RWPE1 (cell line): Measurements from ENCODE around the gene CHI3L1.

ENCODE experiments used
- CTCF ChIA-PET: fragments of 350-600 bp; sonication (Branson Sonifier 250); formaldehyde crosslinking; extraction: SDS; loops from one replicate; lab custom pipeline; 2021; lab: Yijun Ruan, JAX
- POLR2A ChIA-PET: fragments of 400-600 bp; formaldehyde crosslinking; extraction: SDS; loops from one replicate; lab custom pipeline; 2020; ENCODE audit warnings: antibody characterized with exemption; ENCODE audit not compliant: low non-redundant PET; lab: Yijun Ruan, JAX
- DNase-seq: peaks from one replicate; pipeline ENCODE4 v3.0.0; 2012; ENCODE audit warnings: low spot score
- H3K27ac ChIP-seq: fragments of 450-650 bp; 2 replicates; pipeline ENCODE4 v1.5.1; 2017
- CTCF ChIP-seq: fragments of 450-650 bp; conservative IDR thresholded peaks from 2 replicates; pipeline ENCODE4 v1.5.1; 2017; ENCODE audit warnings: low read depth, mild to moderate bottlenecking

Gene CHI3L1

GRCh38 chr1:203140743-203141520 lies 45.6 kb downstream of the CHI3L1 start:
- ChIA-PET POLR2A (interaction anchor here (0.7 kb wide), 1 partner anchor 63 kb away, joined by 5 read pairs; no protein-coding TSS in a partner anchor), CTCF (interaction anchor here (0.7 to 1.7 kb wide), 5 partner anchors 31 to 891 kb away, joined by 3 to 8 read pairs (median 3); no protein-coding TSS in a partner anchor)
- TF ChIP-seq CTCF = no peak
- DNase-seq = no peak
- no peak overlapping the region for H3K27ac ChIP-seq

DNA sequence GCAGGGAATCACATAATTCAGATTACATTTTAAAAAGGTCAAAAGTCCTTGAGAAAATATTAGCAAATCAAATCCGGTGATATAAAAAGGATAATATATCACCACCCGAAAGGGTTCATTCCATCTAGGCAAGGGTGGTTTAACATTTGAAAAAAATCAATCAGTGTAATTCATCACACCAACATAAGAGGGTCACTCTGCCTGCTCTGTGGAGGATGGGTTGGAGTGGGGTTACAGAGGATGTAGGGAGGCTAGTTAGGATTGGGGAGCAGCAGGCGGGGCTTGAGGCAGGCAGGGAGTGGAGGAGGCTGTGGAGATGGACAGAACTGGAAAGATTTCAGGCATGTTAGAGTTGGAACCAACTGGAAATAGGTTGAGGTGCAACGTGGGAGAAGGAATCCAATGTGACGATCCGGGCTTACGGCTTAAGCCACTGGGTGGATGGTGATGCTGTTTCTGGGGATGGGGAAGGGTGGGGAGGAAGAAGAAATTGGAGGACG lies 46.5 kb downstream of the CHI3L1 start:
- ChIA-PET POLR2A (no interaction called here), CTCF (interaction anchor here (1.7 kb wide), 1 partner anchor 32 kb away, joined by 4 read pairs; no protein-coding TSS in a partner anchor)
- no peak overlapping the region for H3K27ac ChIP-seq
- TF ChIP-seq CTCF = no peak
- DNase-seq = no peak

GRCh38 chr1:203138066-203138465 lies 48.4 kb downstream of the CHI3L1 start:
- DNase-seq = no peak
- ChIA-PET POLR2A (no interaction called here), CTCF (no interaction called here)
- H3K27ac ChIP-seq = no peak overlapping the region
- no peak for TF ChIP-seq CTCF

GRCh38 chr1:203137324-203137723 lies 49.2 kb downstream of the CHI3L1 start:
- TF ChIP-seq CTCF = no peak
- CTCF ChIA-PET = no interaction called here
- DNase-seq = no peak
- no peak overlapping the region for H3K27ac ChIP-seq
- POLR2A ChIA-PET = no interaction called here

DNA sequence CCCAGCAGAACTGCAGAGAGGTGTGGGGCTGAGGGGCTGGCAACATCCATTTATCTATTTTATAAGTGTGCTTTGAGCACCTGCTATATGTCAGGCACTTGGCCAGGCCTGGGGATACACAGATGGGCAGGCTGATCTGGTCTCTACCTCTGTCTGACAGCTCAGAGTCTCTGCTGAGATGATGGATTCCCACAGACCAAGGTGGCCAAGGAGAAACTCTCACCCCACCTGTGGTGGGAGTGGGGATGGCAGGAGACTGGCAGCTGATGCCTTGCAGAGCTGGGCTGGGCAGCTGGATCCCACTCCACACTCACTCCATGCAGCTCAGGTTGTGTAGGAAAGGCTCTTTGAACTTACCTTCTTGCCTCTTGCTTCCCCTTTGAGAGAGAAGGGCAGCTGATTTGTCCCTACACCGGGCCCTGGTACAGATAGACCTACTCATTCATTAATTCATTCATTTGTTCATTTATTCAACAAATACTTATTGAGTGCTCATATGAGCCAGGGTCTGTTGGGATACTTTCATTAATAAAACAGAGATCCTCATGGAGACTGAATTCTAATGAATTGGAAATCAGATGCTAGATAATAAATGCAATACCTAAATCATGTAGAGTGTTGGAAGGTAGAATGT lies 50.0 kb downstream of the CHI3L1 start:
- CTCF ChIA-PET = interaction anchor here (0.8 to 1.3 kb wide), 4 partner anchors 18 to 102 kb away, joined by 3 to 5 read pairs (median 3); no protein-coding TSS in a partner anchor
- POLR2A ChIA-PET = no interaction called here
- no peak for TF ChIP-seq CTCF
- no peak overlapping the region for H3K27ac ChIP-seq
- peak; percentile 57 for DNase-seq

DNA sequence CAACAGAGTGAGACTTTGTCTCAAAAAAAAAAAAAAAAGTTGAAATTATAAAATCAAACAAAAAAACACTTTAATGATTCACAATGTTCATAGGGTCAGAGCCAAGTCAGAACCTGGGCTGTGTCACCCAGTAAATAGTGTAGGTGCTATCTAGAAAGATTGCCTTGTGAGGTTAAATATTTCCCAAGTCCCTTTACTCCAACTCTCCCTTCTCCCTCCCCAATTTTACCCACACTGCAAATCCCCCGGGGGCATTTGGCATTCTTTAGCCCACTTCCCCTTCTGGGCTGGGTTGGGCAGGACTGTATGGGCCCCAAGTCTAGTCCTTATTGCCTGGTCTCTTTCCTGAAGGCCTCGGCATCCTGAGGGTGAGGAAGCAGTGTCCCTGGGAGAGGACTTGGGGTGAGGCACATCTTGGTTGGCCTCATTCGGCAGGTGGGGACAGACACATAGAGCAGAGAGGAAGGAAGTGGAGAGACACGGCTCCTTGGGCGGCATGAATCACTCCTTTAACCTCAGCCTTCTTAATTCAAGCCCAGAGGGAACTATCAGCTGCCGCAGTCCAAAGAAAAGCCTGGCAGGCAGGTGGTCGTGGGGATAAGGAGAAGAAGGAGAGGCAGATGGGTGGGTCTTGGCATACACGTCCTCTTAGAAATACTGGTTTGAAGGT lies 50.7 kb downstream of the CHI3L1 start:
- CTCF ChIA-PET = interaction anchor here (0.8 to 1.3 kb wide), 4 partner anchors 17 to 101 kb away, joined by 3 to 5 read pairs (median 3); no protein-coding TSS in a partner anchor
- DNase-seq = no peak
- POLR2A ChIA-PET = no interaction called here
- TF ChIP-seq CTCF = no peak
- no peak overlapping the region for H3K27ac ChIP-seq
